Activated naive CD4-positive, alpha-beta T cell treated with anti-CD3 and anti-CD28 coated beads, Interleukin-2, amount 10 ng/mL, durations not matched to agents 7 days and 5 days (primary cell): ENCODE results near the gene RECQL5.

Source experiments
- CTCF ChIA-PET: fragments of 350-600 bp; sonication (Branson Sonifier 250); formaldehyde crosslinking; loops from one replicate; lab custom pipeline; 2021; ENCODE audit warnings: antibody characterized with exemption; lab: Charles Lee
- DNase-seq: peaks from one replicate; pipeline ENCODE4 v3.0.0-alpha.2; 2020
- H3K27ac Mint-ChIP-seq: one replicate; pipeline ENCODE4 v1.8.0; 2021; ENCODE audit warnings: mild to moderate bottlenecking, moderate library complexity, mixed read lengths
- H3K27me3 Mint-ChIP-seq: one replicate; pipeline ENCODE4 v1.8.0; 2021; ENCODE audit warnings: mild to moderate bottlenecking, mixed read lengths
- H3K36me3 Mint-ChIP-seq: one replicate; pipeline ENCODE4 v1.8.0; 2021; ENCODE audit warnings: mixed read lengths
- H3K4me1 Mint-ChIP-seq: one replicate; pipeline ENCODE4 v1.8.0; 2021; ENCODE audit warnings: mixed read lengths
- H3K4me3 Mint-ChIP-seq: one replicate; pipeline ENCODE4 v1.8.0; 2021; ENCODE audit warnings: mild to moderate bottlenecking, moderate library complexity, mixed read lengths
- H3K9me3 Mint-ChIP-seq: one replicate; pipeline ENCODE4 v1.8.0; 2021; ENCODE audit warnings: mixed read lengths

Gene RECQL5

DNA sequence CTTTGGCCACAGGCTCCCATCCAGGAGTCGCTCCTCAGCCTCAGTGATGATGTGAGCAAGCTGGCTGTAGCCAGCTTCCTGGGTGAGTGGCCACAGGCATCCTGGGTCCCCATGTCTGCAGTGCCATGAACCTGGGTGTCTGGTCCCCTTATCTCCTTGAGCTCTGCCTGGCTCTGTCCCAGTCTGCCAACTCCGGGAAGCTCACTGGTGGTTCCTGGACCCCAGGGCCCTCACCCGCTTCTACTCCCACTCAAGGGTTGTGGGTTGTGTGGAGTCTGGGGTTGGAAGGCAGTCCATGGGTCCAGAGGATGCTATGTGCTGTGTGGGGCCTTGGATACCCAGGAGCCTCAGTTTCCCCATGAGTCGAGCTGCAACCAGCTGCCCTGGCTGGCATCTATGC, 45.5 kb downstream of the RECQL5 start:
- Mint-ChIP-seq H3K27ac (no peak overlapping the region), H3K9me3 (no peaks in the 10 kb centered on the region), H3K36me3 (no peaks in the 10 kb centered on the region), H3K27me3 (no peaks in the 10 kb centered on the region), H3K4me3 (no peak overlapping the region), H3K4me1 (no peaks in the 10 kb centered on the region)
- DNase-seq = no peak
- CTCF ChIA-PET = interaction anchor here (0.7 to 3.7 kb wide), 5 partner anchors 9 to 132 kb away, joined by 3 to 26 read pairs (median 7); partner anchors contain the start of gene SMIM5

DNA sequence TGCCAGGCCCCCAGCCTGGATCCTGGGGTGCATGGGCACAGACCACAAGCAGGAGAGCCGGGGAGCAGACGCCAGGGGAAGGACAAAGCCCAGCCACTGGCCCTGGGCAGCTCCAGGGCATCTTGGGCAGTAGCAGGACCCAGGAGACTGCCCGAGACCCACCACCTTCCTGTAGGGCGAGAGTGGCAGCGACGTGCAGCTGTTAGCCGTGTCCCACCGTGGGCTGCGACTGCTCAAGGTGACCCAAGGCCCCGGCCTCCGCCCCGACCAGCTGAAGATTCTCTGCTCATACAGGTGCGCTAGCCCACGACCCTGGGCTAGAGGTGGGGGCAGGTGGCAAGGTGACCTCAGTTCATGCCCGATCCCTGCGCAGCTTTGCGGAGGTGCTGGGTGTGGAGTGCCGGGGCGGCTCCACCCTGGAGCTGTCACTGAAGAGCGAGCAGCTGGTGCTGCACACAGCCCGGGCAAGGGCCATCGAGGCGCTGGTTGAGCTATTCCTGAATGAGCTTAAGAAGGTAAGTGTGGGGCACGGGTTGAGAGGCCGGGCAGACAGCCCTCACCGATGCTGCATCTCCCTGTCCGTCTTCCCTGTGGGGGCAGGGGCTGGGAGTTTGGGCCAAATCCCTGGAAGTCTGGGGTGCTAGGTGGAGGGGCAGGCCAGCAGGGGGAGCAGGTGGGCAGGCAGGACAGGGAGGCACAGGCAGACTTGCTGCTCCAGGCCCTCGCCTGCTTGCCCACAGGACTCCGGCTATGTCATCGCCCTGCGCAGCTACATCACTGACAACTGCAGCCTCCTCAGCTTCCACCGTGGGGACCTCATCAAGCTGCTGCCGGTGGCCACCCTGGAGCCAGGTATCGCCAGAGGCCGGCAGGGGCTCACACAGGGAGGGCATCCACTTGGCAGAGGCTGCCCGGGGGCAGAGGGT, 47.2 kb downstream of the RECQL5 start:
- Mint-ChIP-seq H3K4me3 (no peak overlapping the region), H3K27ac (no peak overlapping the region), H3K9me3 (no peaks in the 10 kb centered on the region), H3K27me3 (no peaks in the 10 kb centered on the region), H3K4me1 (no peaks in the 10 kb centered on the region), H3K36me3 (no peaks in the 10 kb centered on the region)
- CTCF ChIA-PET = interaction anchor here (0.7 to 3.7 kb wide), 10 partner anchors 9 to 133 kb away, joined by 3 to 26 read pairs (median 6); partner anchors contain the start of gene SMIM5
- peak; percentile 55 for DNase-seq

DNA sequence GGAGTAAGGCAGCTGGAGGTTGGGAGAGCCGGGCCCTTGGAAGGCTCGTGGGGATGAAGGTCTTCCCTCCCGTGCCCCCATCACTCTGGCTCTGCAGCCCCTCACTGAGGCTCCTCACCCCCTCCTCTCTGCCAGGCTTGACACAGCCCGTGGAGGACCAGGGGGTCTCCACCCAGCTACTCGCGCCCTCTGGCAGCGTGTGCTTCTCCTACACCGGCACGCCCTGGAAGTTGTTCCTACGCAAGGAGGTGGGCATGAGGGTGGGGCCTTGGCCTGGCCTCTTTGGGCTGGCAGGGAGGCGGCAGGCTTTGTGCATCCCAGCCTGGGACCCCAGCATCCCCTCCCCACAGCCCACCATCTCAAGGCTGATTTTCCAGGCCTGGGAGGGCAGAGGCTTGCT, 49.3 kb downstream of the RECQL5 start:
- Mint-ChIP-seq H3K36me3 (no peaks in the 10 kb centered on the region), H3K4me1 (no peaks in the 10 kb centered on the region), H3K4me3 (no peak overlapping the region), H3K9me3 (no peaks in the 10 kb centered on the region), H3K27ac (no peak overlapping the region), H3K27me3 (no peaks in the 10 kb centered on the region)
- no peak for DNase-seq
- CTCF ChIA-PET = interaction anchor here (1.2 to 2.2 kb wide), 2 partner anchors 11 to 16 kb away, joined by 3 to 9 read pairs; partner anchors contain the start of gene SMIM5

DNA sequence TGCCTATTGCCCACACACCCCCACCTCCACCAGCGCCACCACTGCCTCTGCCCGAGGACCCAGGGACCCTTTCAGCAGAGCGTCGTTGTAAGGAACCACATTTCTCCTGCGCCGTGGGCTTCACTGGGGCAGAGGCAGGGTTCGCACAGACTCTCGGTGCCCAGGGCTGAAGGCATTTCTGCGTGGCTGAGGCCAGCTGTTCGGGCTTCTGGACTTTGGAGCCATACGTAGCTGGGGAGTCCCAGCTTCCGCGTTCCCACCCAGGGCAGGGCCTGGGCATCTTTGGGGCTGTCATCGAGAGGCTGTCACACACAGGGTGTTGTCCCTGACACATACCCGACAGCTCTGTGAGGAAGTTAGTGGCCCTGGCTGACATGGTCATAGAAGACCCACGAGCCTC, 49.7 kb downstream of the RECQL5 start:
- Mint-ChIP-seq H3K4me1 (no peaks in the 10 kb centered on the region), H3K9me3 (no peaks in the 10 kb centered on the region), H3K27ac (no peak overlapping the region), H3K4me3 (no peak overlapping the region), H3K36me3 (no peaks in the 10 kb centered on the region), H3K27me3 (no peaks in the 10 kb centered on the region)
- no peak for DNase-seq
- CTCF ChIA-PET = interaction anchor here (0.9 to 2.2 kb wide), 3 partner anchors 11 to 131 kb away, joined by 3 to 9 read pairs (median 3); partner anchors contain the start of gene SMIM5

- no peaks in the 10 kb centered on the region for H3K27me3 Mint-ChIP-seq
- H3K4me3 Mint-ChIP-seq = no peak overlapping the region
- CTCF ChIA-PET = interaction anchor here (0.6 to 2.2 kb wide), 5 partner anchors 10 to 195 kb away, joined by 3 to 9 read pairs (median 3); partner anchors contain the start of gene SMIM5
- no peaks in the 10 kb centered on the region for H3K36me3 Mint-ChIP-seq
- no peaks in the 10 kb centered on the region for H3K4me1 Mint-ChIP-seq
- no peak overlapping the region for H3K27ac Mint-ChIP-seq
- H3K9me3 Mint-ChIP-seq = no peaks in the 10 kb centered on the region
- no peak for DNase-seq
Measured at GRCh38 chr17:75616521-75617122, 50.3 kb downstream of the RECQL5 start.

GRCh38 chr17:75615301-75615700, 51.7 kb downstream of the RECQL5 start:
- no peaks in the 10 kb centered on the region for H3K36me3 Mint-ChIP-seq
- no peaks in the 10 kb centered on the region for H3K27me3 Mint-ChIP-seq
- no peak for DNase-seq
- CTCF ChIA-PET = no interaction called here
- H3K4me3 Mint-ChIP-seq = no peak overlapping the region
- H3K27ac Mint-ChIP-seq = no peak overlapping the region
- no peaks in the 10 kb centered on the region for H3K9me3 Mint-ChIP-seq
- H3K4me1 Mint-ChIP-seq = no peaks in the 10 kb centered on the region

DNA sequence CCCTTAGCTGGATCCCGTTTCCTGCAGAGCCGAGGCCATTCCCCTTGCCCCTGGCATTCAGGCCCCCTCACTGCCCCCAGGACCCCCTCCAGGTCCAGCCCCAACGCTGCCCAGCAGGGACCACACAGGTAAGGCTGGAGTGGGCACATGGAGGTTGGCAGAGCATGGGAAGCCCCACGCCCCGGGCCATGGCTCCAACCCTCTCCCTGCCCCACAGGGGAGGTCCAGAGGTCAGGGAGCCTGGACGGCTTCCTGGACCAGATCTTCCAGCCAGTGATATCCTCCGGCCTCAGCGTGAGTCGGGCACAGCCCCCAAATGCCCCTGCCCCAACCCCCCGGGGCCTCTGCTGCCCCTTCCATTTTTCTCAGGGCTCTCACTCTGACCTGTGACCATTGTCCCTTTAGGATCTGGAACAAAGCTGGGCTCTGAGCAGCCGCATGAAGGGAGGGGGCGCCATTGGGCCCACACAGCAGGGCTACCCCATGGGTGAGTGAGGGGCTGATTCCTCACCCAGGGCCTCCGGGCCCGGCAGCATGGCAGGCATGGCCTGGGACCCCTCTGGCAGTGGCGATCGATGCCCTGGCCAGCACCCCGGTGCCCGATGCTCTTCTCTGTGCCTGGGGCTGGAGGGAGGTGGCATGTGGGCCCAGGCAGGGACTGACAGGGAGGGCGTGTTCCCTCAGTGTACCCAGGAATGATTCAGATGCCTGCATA, 52.2 kb downstream of the RECQL5 start:
- no peak for DNase-seq
- Mint-ChIP-seq H3K4me1 (no peaks in the 10 kb centered on the region), H3K9me3 (no peaks in the 10 kb centered on the region), H3K27me3 (no peaks in the 10 kb centered on the region), H3K4me3 (no peak overlapping the region), H3K27ac (no peak overlapping the region), H3K36me3 (no peaks in the 10 kb centered on the region)
- CTCF ChIA-PET = interaction anchor here (0.6 kb wide), 1 partner anchor 18 kb away, joined by 3 read pairs; no protein-coding TSS in a partner anchor

DNA sequence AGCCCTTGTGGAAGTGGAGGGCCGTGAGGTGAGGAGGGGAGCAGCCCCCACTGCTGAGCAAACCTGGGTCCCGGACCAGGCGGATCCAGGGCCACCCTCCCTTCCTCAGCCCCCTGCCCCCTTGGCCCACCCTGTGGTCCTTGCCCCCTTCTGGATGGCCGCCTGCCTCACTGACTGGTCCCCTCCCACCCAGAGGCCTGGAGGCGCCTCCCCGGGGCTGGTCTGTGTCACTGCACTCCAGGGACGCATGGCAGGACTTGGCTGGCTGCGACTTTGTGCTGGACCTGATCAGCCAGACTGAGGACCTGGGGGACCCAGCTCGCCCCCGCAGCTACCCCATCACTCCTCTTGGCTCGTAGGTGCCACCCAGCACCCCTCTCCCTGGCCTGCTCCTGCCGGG, 52.9 kb downstream of the RECQL5 start:
- no peaks in the 10 kb centered on the region for H3K36me3 Mint-ChIP-seq
- H3K27me3 Mint-ChIP-seq = no peaks in the 10 kb centered on the region
- no peak overlapping the region for H3K4me3 Mint-ChIP-seq
- CTCF ChIA-PET = interaction anchor here (0.6 to 2.1 kb wide), 2 partner anchors 13 to 19 kb away, joined by 3 to 6 read pairs; no protein-coding TSS in a partner anchor
- no peak overlapping the region for H3K27ac Mint-ChIP-seq
- H3K4me1 Mint-ChIP-seq = no peaks in the 10 kb centered on the region
- H3K9me3 Mint-ChIP-seq = no peaks in the 10 kb centered on the region
- no peak for DNase-seq

- H3K4me3 Mint-ChIP-seq = no peak overlapping the region
- no peak overlapping the region for H3K27ac Mint-ChIP-seq
- CTCF ChIA-PET = interaction anchor here (1.2 to 2.1 kb wide), 3 partner anchors 10 to 140 kb away, joined by 3 to 6 read pairs (median 3); no protein-coding TSS in a partner anchor
- H3K36me3 Mint-ChIP-seq = no peaks in the 10 kb centered on the region
- H3K9me3 Mint-ChIP-seq = no peaks in the 10 kb centered on the region
- DNase-seq = no peak
- H3K4me1 Mint-ChIP-seq = no peaks in the 10 kb centered on the region
- H3K27me3 Mint-ChIP-seq = no peaks in the 10 kb centered on the region
Measured at GRCh38 chr17:75612906-75613626, 53.9 kb downstream of the RECQL5 start.

DNA sequence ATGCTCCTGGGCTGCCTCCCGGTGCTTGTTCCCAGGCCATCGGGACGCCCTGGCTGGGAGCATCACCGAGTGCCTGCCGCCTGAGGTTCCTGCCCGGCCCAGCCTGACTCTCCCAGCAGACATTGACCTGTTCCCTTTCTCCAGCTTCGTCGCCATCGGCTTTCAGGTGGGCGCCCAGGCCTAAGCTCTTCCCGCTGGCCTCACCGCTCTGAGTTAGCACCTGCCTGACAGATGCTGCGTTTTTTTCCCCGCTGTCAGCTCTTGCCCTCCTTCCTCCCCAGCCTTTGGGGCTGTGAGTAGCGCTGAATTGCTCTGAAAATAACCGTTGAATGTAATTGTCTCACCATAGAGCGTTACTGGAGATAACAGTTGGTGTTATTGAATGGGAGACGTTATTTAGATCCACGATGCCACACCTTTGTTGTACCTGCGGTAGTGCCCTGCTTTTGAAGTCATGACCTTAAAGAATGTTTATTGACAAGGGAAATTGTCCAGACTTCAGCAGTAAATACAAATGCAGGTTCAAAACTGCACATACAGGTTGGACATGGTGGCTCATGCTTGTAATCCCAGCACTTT, 55.0 kb downstream of the RECQL5 start:
- Mint-ChIP-seq H3K9me3 (no peaks in the 10 kb centered on the region), H3K27me3 (peaks cover under 1% of the 10 kb centered on the region), H3K4me1 (peaks cover 3% of the 10 kb centered on the region), H3K36me3 (no peaks in the 10 kb centered on the region), H3K27ac (no peak overlapping the region), H3K4me3 (no peak overlapping the region)
- no peak for DNase-seq
- CTCF ChIA-PET = interaction anchor here (0.7 to 2.1 kb wide), 4 partner anchors 11 to 138 kb away, joined by 3 to 6 read pairs (median 4); no protein-coding TSS in a partner anchor

- H3K4me3 Mint-ChIP-seq = no peak overlapping the region
- H3K27me3 Mint-ChIP-seq = peaks cover 4% of the 10 kb centered on the region
- H3K27ac Mint-ChIP-seq = no peak overlapping the region
- H3K4me1 Mint-ChIP-seq = peaks cover 5% of the 10 kb centered on the region
- CTCF ChIA-PET = interaction anchor here (0.7 to 2.0 kb wide), 4 partner anchors 9 to 262 kb away, joined by 4 to 8 read pairs (median 4); partner anchors contain the start of gene SMIM5
- no peaks in the 10 kb centered on the region for H3K9me3 Mint-ChIP-seq
- no peaks in the 10 kb centered on the region for H3K36me3 Mint-ChIP-seq
- DNase-seq = no peak
Measured at GRCh38 chr17:75610103-75610984, 56.6 kb downstream of the RECQL5 start.

GRCh38 chr17:75607086-75607485, 59.9 kb downstream of the RECQL5 start:
- CTCF ChIA-PET = interaction anchor here (1.5 kb wide), 1 partner anchor 26 kb away, joined by 4 read pairs; the partner anchor contains the start of gene SMIM5
- H3K27ac Mint-ChIP-seq = no peak overlapping the region

More at GRCh38 chr17:75607086-75607485, 59.9 kb downstream of the RECQL5 start:
- H3K27me3 Mint-ChIP-seq = peaks cover 4% of the 10 kb centered on the region
- H3K4me1 Mint-ChIP-seq = peaks cover 5% of the 10 kb centered on the region
- no peak for DNase-seq
- no peaks in the 10 kb centered on the region for H3K9me3 Mint-ChIP-seq
- no peak overlapping the region for H3K4me3 Mint-ChIP-seq
- no peaks in the 10 kb centered on the region for H3K36me3 Mint-ChIP-seq
